ENCODE measurements around the gene OPN3.

- TF ChIP-seq CTCF (conservative IDR thresholded peaks at IDR 0.05; ENCODE audit: low read length), result no peak
- TF ChIP-seq EZH2phosphoT487 (IDR thresholded peaks at IDR 0.05; ENCODE audit: borderline replicate concordance, low read depth, low read length), result no peak
These were observed 483 bp downstream of the OPN3 start for GRCh38 chr1:241639623-241640148.
